Suprapubic skin (tissue), 4 donors: ENCODE results near the gene SLC34A3.

Source experiments
- EP300 ChIP-seq: sonication (generic); formaldehyde crosslinking; IDR thresholded peaks from one replicate; pipeline ENCODE4 v1.6.1; 2017; ENCODE audit warnings: antibody characterized with exemption
- POLR2AphosphoS5 ChIP-seq, 3 donors: sonication (generic); formaldehyde crosslinking; IDR thresholded peaks; one replicate each; pipeline ENCODE4 v1.6.1; 2017; ENCODE audit warnings: antibody characterized with exemption in 3 of 3
- TF ChIP-seq, protein P1 (sequence below), 2 donors: fragments of 200-600 bp in 1 of 2; fragments of 450-650 bp in 1 of 2; sonication (generic) in 1 of 2; IDR thresholded peaks; one replicate each; pipeline ENCODE4 v1.5.1; 2016 to 2019; ENCODE audit warnings: antibody characterized with exemption in 2 of 2, mild to moderate bottlenecking in 1 of 2, moderate library complexity in 1 of 2

DNA sequence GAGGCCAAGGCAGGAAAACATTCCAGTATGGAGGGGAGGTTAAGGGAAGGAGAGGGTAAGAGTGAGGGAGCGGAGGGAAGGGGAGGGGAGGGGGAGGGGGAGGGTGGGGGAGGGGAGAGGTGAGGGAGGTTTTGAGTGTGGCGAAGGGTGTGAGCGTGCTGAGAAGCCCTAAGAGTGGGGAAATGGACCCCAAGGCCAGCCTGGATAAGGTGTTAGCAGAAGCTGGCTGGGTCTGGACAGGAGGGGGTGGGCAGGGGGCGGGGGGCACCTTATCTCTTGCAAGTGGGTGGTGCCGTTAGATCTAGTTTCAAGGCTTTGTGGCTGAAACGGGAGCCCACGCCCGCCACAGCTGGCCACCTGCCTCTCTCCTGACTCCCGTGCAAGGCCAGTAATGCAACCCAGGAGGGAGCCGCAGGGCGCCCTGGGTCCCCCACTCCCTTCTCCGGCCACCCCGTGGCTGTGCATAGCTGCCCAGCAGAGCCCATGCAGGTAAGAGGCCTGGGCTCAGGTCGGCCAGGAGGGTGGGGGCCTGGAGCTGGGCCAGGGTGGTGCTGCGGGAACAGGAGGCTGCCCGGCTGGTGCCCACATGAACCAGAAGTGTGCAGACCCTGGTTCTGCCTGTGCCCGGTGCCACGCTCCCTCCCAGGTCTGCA, 2.7 kb upstream of the SLC34A3 start:
- TF ChIP-seq, protein P1, sequence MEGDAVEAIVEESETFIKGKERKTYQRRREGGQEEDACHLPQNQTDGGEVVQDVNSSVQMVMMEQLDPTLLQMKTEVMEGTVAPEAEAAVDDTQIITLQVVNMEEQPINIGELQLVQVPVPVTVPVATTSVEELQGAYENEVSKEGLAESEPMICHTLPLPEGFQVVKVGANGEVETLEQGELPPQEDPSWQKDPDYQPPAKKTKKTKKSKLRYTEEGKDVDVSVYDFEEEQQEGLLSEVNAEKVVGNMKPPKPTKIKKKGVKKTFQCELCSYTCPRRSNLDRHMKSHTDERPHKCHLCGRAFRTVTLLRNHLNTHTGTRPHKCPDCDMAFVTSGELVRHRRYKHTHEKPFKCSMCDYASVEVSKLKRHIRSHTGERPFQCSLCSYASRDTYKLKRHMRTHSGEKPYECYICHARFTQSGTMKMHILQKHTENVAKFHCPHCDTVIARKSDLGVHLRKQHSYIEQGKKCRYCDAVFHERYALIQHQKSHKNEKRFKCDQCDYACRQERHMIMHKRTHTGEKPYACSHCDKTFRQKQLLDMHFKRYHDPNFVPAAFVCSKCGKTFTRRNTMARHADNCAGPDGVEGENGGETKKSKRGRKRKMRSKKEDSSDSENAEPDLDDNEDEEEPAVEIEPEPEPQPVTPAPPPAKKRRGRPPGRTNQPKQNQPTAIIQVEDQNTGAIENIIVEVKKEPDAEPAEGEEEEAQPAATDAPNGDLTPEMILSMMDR (IDR thresholded peaks at IDR 0.05): no peak
- TF ChIP-seq EP300 (no peak), POLR2AphosphoS5 (IDR thresholded peaks at IDR 0.05) (no peak)
